ENCODE results near the gene EGR1. TPM values are rescaled to one million over a fixed set of nuclear protein-coding genes. Genes with fewer than 3 reads are reported as not detected.
A peak's percentile ranks its signal among the peaks of the same experiment; 100 is the strongest.

Gene EGR1
- total and polyA plus RNA-seq, 2 of the 4 experiments (the other 2 are of a cell fraction): 2.9 to 104 TPM

DNA sequence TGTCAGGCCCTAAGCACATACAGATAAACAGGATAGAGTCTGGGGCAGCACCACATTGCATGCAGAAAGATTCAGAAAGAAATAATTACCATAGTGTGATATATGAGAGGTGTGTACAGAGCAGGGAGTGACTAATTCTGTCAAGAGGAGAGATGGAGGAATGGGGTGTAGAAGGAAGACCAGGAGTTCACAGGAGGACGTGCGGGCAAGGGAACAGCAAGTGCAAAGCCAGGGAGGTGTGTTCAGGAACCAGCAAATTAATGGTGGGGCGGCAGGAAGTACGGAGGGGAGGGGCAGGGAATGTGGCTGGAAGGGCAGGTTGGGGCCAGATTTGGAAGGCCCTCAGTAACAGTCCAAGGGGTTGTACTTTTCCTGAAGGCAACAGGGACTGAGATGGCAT, 17.4 kb downstream of the EGR1 start:
- no peak overlapping the region for H2BK20ac ChIP-seq (ENCODE audit: low read depth, low read length)
- no peak for ATAC-seq (ENCODE audit: low read depth)
- no peak overlapping the region for H3K27ac ChIP-seq (ENCODE audit: insufficient read depth, low read length)
- ChIA-PET POLR2A (ENCODE audit: unreplicated experiment) (no interaction called here), CTCF (no interaction called here)
- peak overlapping the region; percentile 62 for H2AFZ ChIP-seq (replicated peaks; ENCODE audit: low read length, poor library complexity)
- no TSS peak for BruUV-seq (replicated peaks)
- no peak overlapping the region for H3K14ac ChIP-seq (replicated peaks; ENCODE audit: low read depth, low read length)
- no peaks in the 10 kb centered on the region for H3K79me1 ChIP-seq (ENCODE audit: low read depth in 1 of 2, low read length in 2 of 2)
- H3K4me2 ChIP-seq (ENCODE audit: low read depth, low read length): no peak overlapping the region
- H4K5ac ChIP-seq (ENCODE audit: low read depth, low read length): no peak overlapping the region
- no peak for TF ChIP-seq CEBPB (IDR thresholded peaks at IDR 0.05; ENCODE audit: low read depth, low read length)
- TF ChIP-seq RFX5 (IDR thresholded peaks at IDR 0.05; ENCODE audit: low read depth, low read length): no peak
- TF ChIP-seq RCOR1 (IDR thresholded peaks at IDR 0.05; ENCODE audit: insufficient replicate concordance, low read length): no peak
- no peak for TF ChIP-seq POLR2A (IDR thresholded peaks at IDR 0.05; ENCODE audit: low read depth, low read length)
- no peak for TF ChIP-seq NFE2L2 (IDR thresholded peaks at IDR 0.05; ENCODE audit: low read depth, low read length)
- TF ChIP-seq FOS (IDR thresholded peaks at IDR 0.05; ENCODE audit: low read depth, low read length): no peak
- no peak for TF ChIP-seq BHLHE40 (IDR thresholded peaks at IDR 0.05; ENCODE audit: low read depth, low read length)
- no peak for TF ChIP-seq MXI1 (IDR thresholded peaks at IDR 0.05; ENCODE audit: borderline replicate concordance, low read depth, low read length)
- TF ChIP-seq SMC3 (IDR thresholded peaks at IDR 0.05; ENCODE audit: low read depth, low read length): no peak
- TF ChIP-seq, protein P1, sequence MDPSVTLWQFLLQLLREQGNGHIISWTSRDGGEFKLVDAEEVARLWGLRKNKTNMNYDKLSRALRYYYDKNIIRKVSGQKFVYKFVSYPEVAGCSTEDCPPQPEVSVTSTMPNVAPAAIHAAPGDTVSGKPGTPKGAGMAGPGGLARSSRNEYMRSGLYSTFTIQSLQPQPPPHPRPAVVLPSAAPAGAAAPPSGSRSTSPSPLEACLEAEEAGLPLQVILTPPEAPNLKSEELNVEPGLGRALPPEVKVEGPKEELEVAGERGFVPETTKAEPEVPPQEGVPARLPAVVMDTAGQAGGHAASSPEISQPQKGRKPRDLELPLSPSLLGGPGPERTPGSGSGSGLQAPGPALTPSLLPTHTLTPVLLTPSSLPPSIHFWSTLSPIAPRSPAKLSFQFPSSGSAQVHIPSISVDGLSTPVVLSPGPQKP (IDR thresholded peaks at IDR 0.05; ENCODE audit: borderline replicate concordance, low read depth, low read length): no peak
- TF ChIP-seq RAD21 (IDR thresholded peaks at IDR 0.05; ENCODE audit: low read length): no peak
- TF ChIP-seq MAFK (IDR thresholded peaks at IDR 0.05; ENCODE audit: low read depth, low read length): no peak
- H2BK15ac ChIP-seq (ENCODE audit: low read depth, low read length): no peak overlapping the region
- H3K9me3 ChIP-seq (ENCODE audit: control insufficient read depth, insufficient read depth, low read length): no peaks in the 10 kb centered on the region
- no peak overlapping the region for H3K9ac ChIP-seq (ENCODE audit: low read depth, low read length)
- H3K4me3 ChIP-seq (ENCODE audit: insufficient read depth, low read depth, low read length): no peak overlapping the region
- H2AK5ac ChIP-seq (ENCODE audit: low read depth, low read length): no peak overlapping the region
- no peak overlapping the region for H3K23ac ChIP-seq (ENCODE audit: low read depth, low read length)
- no peak overlapping the region for H3K56ac ChIP-seq (ENCODE audit: extremely low read depth, insufficient read depth, low read length)
- intact Hi-C loops (cut with micrococcal nuclease) (no loop called here), in situ Hi-C loops (cut with MboI; ENCODE audit: low sequenced_read_pairs) (no loop called here), dilution Hi-C loops (cut with HindIII; ENCODE audit: low sequenced_read_pairs, unreplicated experiment) (no loop called here)
- H4K20me1 ChIP-seq (ENCODE audit: insufficient read depth, low read length): no peaks in the 10 kb centered on the region; the same call in 1 of the 2 replicates
- no peak overlapping the region for H4K8ac ChIP-seq (ENCODE audit: low read depth in 2 of 2, low read length in 2 of 2)
- DNase-seq: no peak
- 0 out of 2 replicates have a peak, but pooled peaks cover 2% of the 10 kb centered on the region for H3K4me1 ChIP-seq (ENCODE audit: control insufficient read depth, insufficient read depth, low read length)
- no peak overlapping the region for H2BK120ac ChIP-seq (ENCODE audit: low read depth, low read length)
- H3K18ac ChIP-seq (ENCODE audit: low read depth, low read length): no peak overlapping the region
- H3K9me1 ChIP-seq (ENCODE audit: insufficient read depth, low read length): no peaks in the 10 kb centered on the region
- H2BK5ac ChIP-seq (ENCODE audit: low read depth, low read length, poor library complexity, severe bottlenecking): no peak overlapping the region
- H4K91ac ChIP-seq (ENCODE audit: insufficient read depth, low read depth, low read length): no peak overlapping the region
- WGBS, 2 experiments (ENCODE audit: extremely low coverage in 2 of 2, insufficient read length in 1 of 2): 57% methylated on average over 4 of the region's 4 CpGs; no CpG with 5 or more reads in 1 of the 2 experiments
- H2AK9ac ChIP-seq (replicated peaks; ENCODE audit: low read depth, low read length, poor library complexity): peak overlapping the region; percentile 33
- H3K4ac ChIP-seq (ENCODE audit: low read depth, low read length): no peak overlapping the region
- H3K36me3 ChIP-seq (ENCODE audit: control insufficient read depth, insufficient read depth, low read length): no peaks in the 10 kb centered on the region
- peaks cover 5% of the 10 kb centered on the region; the same call in 1 of the 2 replicates for H3K27me3 ChIP-seq (ENCODE audit: control insufficient read depth, insufficient read depth, low read length)

Data from IMR-90 (cell line).